Esophagus squamous epithelium (tissue), 5 donors: ENCODE data around the gene LPIN3. TPM values are rescaled to one million over a fixed set of nuclear protein-coding genes. Genes with fewer than 3 reads are reported as not detected.

Experiments
- DNase-seq: peaks from one replicate; lab custom pipeline; 2025; lab: John Stamatoyannopoulos, UW
- H3K27ac ChIP-seq, 4 donors: fragments of 200-600 bp; sonication (generic); one replicate each; pipeline ENCODE4 v1.5.1; 2016 to 2019; ENCODE audit warnings: mild to moderate bottlenecking in 1 of 4
- H3K27me3 ChIP-seq, 4 donors: fragments of 200-600 bp; sonication (generic); 1 replicate in 3 of 4; 2 replicates in 1 of 4; pipeline versions ENCODE4 v1.5.1 to v1.6.0; 2017 to 2021; ENCODE audit warnings: antibody characterized with exemption in 1 of 4
- H3K36me3 ChIP-seq, 3 donors: fragments of 200-600 bp; sonication (generic); one replicate each; pipeline ENCODE4 v1.5.1; 2016 to 2019
- H3K4me1 ChIP-seq, 3 donors: fragments of 200-600 bp; sonication (generic); one replicate each; pipeline ENCODE4 v1.5.1; 2017 to 2019
- H3K4me3 ChIP-seq, 4 donors: fragments of 200-600 bp; sonication (generic); 1 replicate in 3 of 4; 2 replicates in 1 of 4; pipeline ENCODE4 v1.5.1; 2016 to 2019; ENCODE audit warnings: mild to moderate bottlenecking in 2 of 4, moderate library complexity in 1 of 4
- H3K9me3 ChIP-seq, 3 donors: fragments of 200-600 bp; sonication (generic); one replicate each; pipeline ENCODE4 v1.5.1; 2016 to 2019
- CTCF ChIP-seq, 6 experiments: fragments of 450-650 bp in 4 of 6; fragments of 200-600 bp in 2 of 6; sonication (generic) in 2 of 6; IDR thresholded peaks; one replicate each; pipeline ENCODE4 v1.5.1; 2016 to 2019; ENCODE audit warnings: antibody characterized with exemption in 6 of 6, mild to moderate bottlenecking in 4 of 6, moderate library complexity in 4 of 6
- POLR2A ChIP-seq, 4 donors: fragments of 450-650 bp; IDR thresholded peaks; one replicate each; pipeline ENCODE4 v1.6.1; 2017; ENCODE audit warnings: antibody characterized with exemption in 4 of 4, mild to moderate bottlenecking in 4 of 4, moderate library complexity in 3 of 4
- WGBS, 2 donors: methylation state at CpG; one replicate each; pipeline ENCODE4 v1.1.5; 2018; 5-methylcytosine and 5-hydroxymethylcytosine counted together
- intact Hi-C: fragments of 100-400 bp; cut with DNase I; formaldehyde crosslinking; loops from one replicate; pipeline ENCODE4 v1.15.0; 2022
- total RNA-seq, 4 donors: library from RNA; depleted of rRNA; stranded (reverse); fragments of >200 nt; gene quantifications; one replicate each; pipeline ENCODE4 v1.1.0, GENCODE V29; 2016
- donor health status: DM: yes; HTN: yes; CAD: no.

Gene LPIN3
- total RNA-seq, 4 donors from 2014 or later, result 15.4 to 38.6 (median 32.9) TPM

GRCh38 chr20:41373931-41374920 lies 33.6 kb downstream of the LPIN3 start:
- Histone ChIP-seq H3K36me3 (no peaks in the 10 kb centered on the region), H3K27me3 (peaks cover 0 to 41% (median 0%) of the 10 kb centered on the region in 4 donors), H3K4me1 (no peaks in the 10 kb centered on the region), H3K27ac (no peak overlapping the region), H3K4me3 (no peak overlapping the region), H3K9me3 (peaks cover 0 to 6% (median 0%) of the 10 kb centered on the region in 3 donors)
- intact Hi-C loops, result no loop called here
- no peak for TF ChIP-seq CTCF (IDR thresholded peaks at IDR 0.05)
- TF ChIP-seq POLR2A (IDR thresholded peaks at IDR 0.05), result no peak
- 83 to 93% methylated on average over 3 to 5 of the region's 9 CpGs for WGBS, 2 donors
- no peak for DNase-seq

- no peaks in the 10 kb centered on the region for H3K36me3 ChIP-seq
- TF ChIP-seq POLR2A (IDR thresholded peaks at IDR 0.05) (no peak), CTCF (IDR thresholded peaks at IDR 0.05) (no peak)
- WGBS, 2 donors, result 79 to 81% methylated on average over 7 to 9 of the region's 9 CpGs
- intact Hi-C loops, result no loop called here
- peaks cover 0 to 34% (median 0%) of the 10 kb centered on the region in 4 donors for H3K27me3 ChIP-seq
- no peak overlapping the region for H3K27ac ChIP-seq
- H3K4me1 ChIP-seq, result no peaks in the 10 kb centered on the region
- H3K4me3 ChIP-seq, result no peak overlapping the region
- H3K9me3 ChIP-seq, result peaks cover 0 to 5% (median 0%) of the 10 kb centered on the region in 3 donors
- no peak for DNase-seq
Observed at GRCh38 chr20:41375846-41376245, 35.2 kb downstream of the LPIN3 start.

- intact Hi-C loops, result no loop called here
- 67 to 87% methylated on average over 3 to 5 of the region's 5 CpGs for WGBS, 2 donors
- Histone ChIP-seq H3K4me1 (no peaks in the 10 kb centered on the region), H3K9me3 (no peaks in the 10 kb centered on the region), H3K27me3 (peaks cover 0 to 34% (median 0%) of the 10 kb centered on the region in 4 donors), H3K27ac (no peak overlapping the region), H3K36me3 (no peaks in the 10 kb centered on the region), H3K4me3 (no peak overlapping the region)
- TF ChIP-seq POLR2A (IDR thresholded peaks at IDR 0.05), result no peak
- TF ChIP-seq CTCF (IDR thresholded peaks at IDR 0.05), result no peak
- DNase-seq, result no peak
Observed at GRCh38 chr20:41376349-41376748, 35.7 kb downstream of the LPIN3 start.

GRCh38 chr20:41377275-41377674 lies 36.7 kb downstream of the LPIN3 start:
- H3K4me1 ChIP-seq, result no peaks in the 10 kb centered on the region
- no peak for TF ChIP-seq POLR2A (IDR thresholded peaks at IDR 0.05)
- no peak for TF ChIP-seq CTCF (IDR thresholded peaks at IDR 0.05)
- H3K27ac ChIP-seq, result no peak overlapping the region
- no peaks in the 10 kb centered on the region for H3K36me3 ChIP-seq
- H3K4me3 ChIP-seq, result no peak overlapping the region
- no peaks in the 10 kb centered on the region for H3K9me3 ChIP-seq
- WGBS, 2 donors, result 61 to 65% methylated on average over 6 of the region's 6 CpGs
- peaks cover 0 to 34% (median 0%) of the 10 kb centered on the region in 4 donors for H3K27me3 ChIP-seq
- no peak for DNase-seq
- intact Hi-C loops, result no loop called here

- 66 to 77% methylated on average over 2 of the region's 2 CpGs for WGBS, 2 donors
- peaks cover 0 to 23% (median 0%) of the 10 kb centered on the region in 4 donors for H3K27me3 ChIP-seq
- H3K27ac ChIP-seq, result no peak overlapping the region
- H3K36me3 ChIP-seq, result no peaks in the 10 kb centered on the region
- intact Hi-C loops, result no loop called here
- H3K4me1 ChIP-seq, result no peaks in the 10 kb centered on the region
- no peak for TF ChIP-seq CTCF (IDR thresholded peaks at IDR 0.05)
- no peak for TF ChIP-seq POLR2A (IDR thresholded peaks at IDR 0.05)
- no peaks in the 10 kb centered on the region for H3K9me3 ChIP-seq
- H3K4me3 ChIP-seq, result no peak overlapping the region
- DNase-seq, result no peak
Observed at GRCh38 chr20:41379551-41379950, 38.9 kb downstream of the LPIN3 start.
